ENCODE results near the gene DDO.

- TF ChIP-seq POLR2A (IDR thresholded peaks at IDR 0.05) (no peak), CTCF (IDR thresholded peaks at IDR 0.05) (no peak)
Measured at GRCh38 chr6:110461376-110461775, 46.0 kb upstream of the DDO start.

Measured in thyroid gland (tissue), 4 donors.